Bronchial epithelial cell (primary cell): ENCODE results near the gene FAM117B. TPM values are rescaled to one million over a fixed set of nuclear protein-coding genes. Genes with fewer than 3 reads are reported as not detected.
"Not testable (repeated sequence)": the region's sequence is repeated elsewhere in the genome, so short reads cannot be mapped to it uniquely, and the experiment has no call there.

Experiments used
- DNase-seq: peaks from one replicate; pipeline ENCODE4 v3.0.0-alpha.2; 2010; ENCODE audit warnings: low read depth
- FAIRE-seq: peaks from 2 replicates; lab custom pipeline; 2011; peaks lifted over from hg19 to GRCh38; lab: Jason Lieb, UNC
- H3K27me3 ChIP-seq: 2 replicates; pipeline ENCODE4 v1.5.1; 2011; ENCODE audit warnings: low read length; ENCODE audit not compliant: control insufficient read depth, insufficient read depth
- H3K36me3 ChIP-seq: 2 replicates; pipeline ENCODE4 v1.5.1; 2011; ENCODE audit warnings: low read length; ENCODE audit not compliant: control insufficient read depth, insufficient read depth
- H3K4me3 ChIP-seq: 2 replicates; pipeline ENCODE4 v1.5.1; 2011; ENCODE audit warnings: mild to moderate bottlenecking, low read depth, low read length, control low read depth
- CTCF ChIP-seq: IDR thresholded peaks from 2 replicates; pipeline ENCODE4 v1.5.1; 2011; ENCODE audit warnings: mild to moderate bottlenecking, moderate library complexity, low read length, control low read depth, inconsistent platforms; ENCODE audit not compliant: insufficient read depth, severe bottlenecking
- total RNA-seq: library from RNA; depleted of rRNA; stranded (reverse); fragments of >200 nt; gene quantifications from 2 replicates; pipeline ENCODE4 v1.2.1, GENCODE V29; 2014

The FAM117B gene
- total RNA-seq, 1 donor from 2014 or later: 2.6 TPM

GRCh38 chr2:202705446-202706020 is 70.8 kb downstream of the FAM117B start:
- Histone ChIP-seq H3K4me3 (no peak overlapping the region), H3K27me3 (no peaks in the 10 kb centered on the region), H3K36me3 (no peaks in the 10 kb centered on the region)
- DNase-seq (peak; percentile 57), FAIRE-seq (no peak)
- no peak for TF ChIP-seq CTCF

- H3K27me3 ChIP-seq, DNase-seq, H3K4me3 ChIP-seq, FAIRE-seq, H3K36me3 ChIP-seq: not testable (repeated sequence)
Measured at GRCh38 chr2:202714971-202715935, 80.5 kb downstream of the FAM117B start.

- H3K36me3 ChIP-seq: no peaks in the 10 kb centered on the region
- DNase-seq: no peak
- no peak for FAIRE-seq
- TF ChIP-seq CTCF: no peak
- H3K27me3 ChIP-seq: no peaks in the 10 kb centered on the region
- no peak overlapping the region for H3K4me3 ChIP-seq
Measured at GRCh38 chr2:202716114-202716718, 81.4 kb downstream of the FAM117B start.

GRCh38 chr2:202716953-202717597 is 82.3 kb downstream of the FAM117B start:
- no peak for TF ChIP-seq CTCF
- H3K4me3 ChIP-seq: no peak overlapping the region
- DNase-seq: peak; percentile 86
- H3K27me3 ChIP-seq: no peaks in the 10 kb centered on the region
- H3K36me3 ChIP-seq: no peaks in the 10 kb centered on the region
- no peak for FAIRE-seq

- no peak for FAIRE-seq
- DNase-seq: peak; percentile 60
- no peak for TF ChIP-seq CTCF
- H3K4me3 ChIP-seq: no peak overlapping the region
- H3K36me3 ChIP-seq: no peaks in the 10 kb centered on the region
- no peaks in the 10 kb centered on the region for H3K27me3 ChIP-seq
Measured at GRCh38 chr2:202717598-202718310, 83.0 kb downstream of the FAM117B start.
